IMR-90 (cell line): ENCODE measurements around the gene FMO5. TPM values are rescaled to one million over a fixed set of nuclear protein-coding genes. Genes with fewer than 3 reads are reported as not detected.
A peak's percentile ranks its signal among the peaks of the same experiment; 100 is the strongest.

ENCODE experiments used
- ATAC-seq: fragments of 200-7000 bp; cut with Tn5 transposase; 2 replicates; pipeline ENCODE4 v1.9.1; 2020; ENCODE audit warnings: low read depth, mild to moderate bottlenecking, moderate library complexity
- Bru-seq: library from RNA; stranded (reverse); fragments of 400-500 nt; gene quantifications from one replicate; lab custom pipeline; 2021; lab: Mats Ljungman, UMichigan
- BruChase-seq, 2 experiments: library from RNA; stranded (reverse); fragments of 400-500 nt; gene quantifications; one replicate each; lab custom pipeline; 2021; lab: Mats Ljungman, UMichigan
- BruUV-seq: library from RNA; stranded (reverse); fragments of 400-500 nt; replicated peaks from 2 replicates; lab custom pipeline; 2021; lab: Mats Ljungman, UMichigan
- CTCF ChIA-PET: fragments of 300-600 bp; formaldehyde crosslinking; extraction: SDS; loops from one replicate; lab custom pipeline; 2021; ENCODE audit warnings: antibody characterized with exemption; lab: Yijun Ruan, JAX
- POLR2A ChIA-PET: fragments of 300-600 bp; sonication (Branson Sonifier 250); formaldehyde crosslinking; loops from one replicate; lab custom pipeline; 2022; ENCODE audit warnings: antibody characterized with exemption; ENCODE audit not compliant: unreplicated experiment; lab: Charles Lee
- DNase-seq: peaks from one replicate; pipeline ENCODE4 v3.0.0; 2013
- H2AFZ ChIP-seq: replicated peaks from 2 replicates; pipeline ENCODE3; 2013; ENCODE audit warnings: low read length, mild to moderate bottlenecking; ENCODE audit not compliant: poor library complexity
- H2AK5ac ChIP-seq: 2 replicates; pipeline ENCODE4 v1.6.1; 2013; ENCODE audit warnings: low read depth, low read length, inconsistent platforms
- H2AK9ac ChIP-seq: replicated peaks from 2 replicates; pipeline ENCODE3; 2013; ENCODE audit warnings: mild to moderate bottlenecking, low read depth, low read length, moderate library complexity; ENCODE audit not compliant: poor library complexity
- H2BK120ac ChIP-seq: 2 replicates; pipeline ENCODE4 v1.6.1; 2013; ENCODE audit warnings: low read depth, low read length, inconsistent platforms
- H2BK15ac ChIP-seq: 3 replicates; pipeline ENCODE4 v1.6.1; 2013; ENCODE audit warnings: low read depth, low read length, inconsistent platforms
- H2BK20ac ChIP-seq: 2 replicates; pipeline ENCODE4 v1.6.1; 2013; ENCODE audit warnings: low read depth, mild to moderate bottlenecking, inconsistent platforms, low read length, moderate library complexity
- H2BK5ac ChIP-seq: 2 replicates; pipeline ENCODE4 v1.6.1; 2013; ENCODE audit warnings: mild to moderate bottlenecking, low read depth, low read length, inconsistent platforms; ENCODE audit not compliant: poor library complexity, severe bottlenecking
- H3K14ac ChIP-seq: replicated peaks from 2 replicates; pipeline ENCODE4 v1.6.1; 2013; ENCODE audit warnings: low read depth, low read length, inconsistent platforms
- H3K18ac ChIP-seq: 2 replicates; pipeline ENCODE4 v1.6.1; 2013; ENCODE audit warnings: low read depth, low read length, control low read depth
- H3K23ac ChIP-seq: 2 replicates; pipeline ENCODE4 v1.6.1; 2013; ENCODE audit warnings: low read depth, low read length, inconsistent platforms
- H3K27ac ChIP-seq: 2 replicates; pipeline ENCODE4 v1.5.1; 2013; ENCODE audit warnings: mild to moderate bottlenecking, control low read depth, low read length; ENCODE audit not compliant: insufficient read depth
- H3K27me3 ChIP-seq: 2 replicates; pipeline ENCODE4 v1.6.1; 2013; ENCODE audit warnings: low read length; ENCODE audit not compliant: control insufficient read depth, insufficient read depth
- H3K36me3 ChIP-seq: 2 replicates; pipeline ENCODE4 v1.6.1; 2013; ENCODE audit warnings: low read length, mixed read lengths; ENCODE audit not compliant: control insufficient read depth, insufficient read depth
- H3K4ac ChIP-seq: 2 replicates; pipeline ENCODE4 v1.6.1; 2013; ENCODE audit warnings: low read depth, low read length, inconsistent platforms
- H3K4me1 ChIP-seq: 2 replicates; pipeline ENCODE4 v1.6.1; 2013; ENCODE audit warnings: low read length, mixed read lengths; ENCODE audit not compliant: control insufficient read depth, insufficient read depth
- H3K4me2 ChIP-seq: 2 replicates; pipeline ENCODE4 v1.6.1; 2013; ENCODE audit warnings: low read depth, mild to moderate bottlenecking, control low read depth, low read length, moderate library complexity
- H3K4me3 ChIP-seq: 2 replicates; pipeline ENCODE4 v1.5.1; 2013; ENCODE audit warnings: low read depth, mild to moderate bottlenecking, control low read depth, low read length, moderate library complexity; ENCODE audit not compliant: insufficient read depth
- H3K56ac ChIP-seq: 2 replicates; pipeline ENCODE4 v1.6.1; 2013; ENCODE audit warnings: low read length, inconsistent platforms; ENCODE audit not compliant: insufficient read depth; ENCODE audit errors: extremely low read depth
- H3K79me1 ChIP-seq, 2 experiments: 2 replicates each; pipeline ENCODE4 v1.6.1; 2013; ENCODE audit warnings: low read length in 2 of 2, inconsistent platforms in 1 of 2, low read depth in 1 of 2
- H3K9ac ChIP-seq: 2 replicates; pipeline ENCODE4 v1.6.1; 2013; ENCODE audit warnings: low read depth, low read length, control low read depth
- H3K9me1 ChIP-seq: 2 replicates; pipeline ENCODE4 v1.6.1; 2013; ENCODE audit warnings: low read length, inconsistent platforms; ENCODE audit not compliant: insufficient read depth
- H3K9me3 ChIP-seq: 2 replicates; pipeline ENCODE4 v1.6.1; 2013; ENCODE audit warnings: low read length; ENCODE audit not compliant: control insufficient read depth, insufficient read depth
- H4K20me1 ChIP-seq: 2 replicates; pipeline ENCODE4 v1.6.1; 2013; ENCODE audit warnings: low read length, inconsistent platforms; ENCODE audit not compliant: insufficient read depth
- H4K5ac ChIP-seq: 2 replicates; pipeline ENCODE4 v1.6.1; 2013; ENCODE audit warnings: mild to moderate bottlenecking, low read depth, low read length, control low read depth
- H4K8ac ChIP-seq, 2 experiments: 2 replicates each; pipeline ENCODE4 v1.6.1; 2013; ENCODE audit warnings: low read depth in 2 of 2, low read length in 2 of 2, control low read depth in 1 of 2, inconsistent platforms in 1 of 2
- H4K91ac ChIP-seq: 2 replicates; pipeline ENCODE4 v1.6.1; 2013; ENCODE audit warnings: low read depth, low read length, inconsistent platforms; ENCODE audit not compliant: insufficient read depth
- BHLHE40 ChIP-seq: fragments of 150-350 bp; IDR thresholded peaks from 2 replicates; pipeline ENCODE4 v1.6.1; 2016; ENCODE audit warnings: mild to moderate bottlenecking, low read depth, low read length
- CTCF ChIP-seq: conservative IDR thresholded peaks from 2 replicates; pipeline ENCODE4 v1.5.1; 2012; ENCODE audit warnings: mild to moderate bottlenecking, low read depth, low read length, improper control_type of control experiment
- FOS ChIP-seq: fragments of 150-350 bp; IDR thresholded peaks from 2 replicates; pipeline ENCODE4 v1.6.1; 2016; ENCODE audit warnings: low read depth, low read length
- WGBS, 2 experiments: methylation state at CpG; one replicate each; pipeline versions ENCODE4 v1.1.5 to v1.1.7; 2013; ENCODE audit warnings: missing lambda C conversion rate in 2 of 2; ENCODE audit not compliant: insufficient read length in 1 of 2; ENCODE audit errors: extremely low coverage in 2 of 2; 5-methylcytosine and 5-hydroxymethylcytosine counted together
- dilution Hi-C: fragments of 300-500 bp; cut with HindIII; formaldehyde crosslinking; loops from one replicate; pipeline ENCODE4 v1.14.3; 2018; ENCODE audit warnings: low sequenced_read_pairs; ENCODE audit not compliant: unreplicated experiment
- in situ Hi-C: fragments of 300-500 bp; cut with MboI; formaldehyde crosslinking; loops from 3 replicates; pipeline ENCODE4 v1.14.3; 2019; ENCODE audit warnings: low sequenced_read_pairs, inconsistent platforms, mixed read lengths
- intact Hi-C: fragments of 100-400 bp; cut with micrococcal nuclease; formaldehyde crosslinking; loops from 2 replicates; pipeline ENCODE4 v1.10.0; 2022
- long read RNA-seq: library from polyadenylated mRNA; unstranded; transcript quantifications from one replicate; pipeline ENCODE4 v2.0.0, GENCODE V29; 2021; ENCODE audit not compliant: unreplicated experiment
- polyA plus RNA-seq, 3 experiments: library from polyadenylated mRNA; depleted of rRNA; stranded (reverse); fragments of >200 nt; gene quantifications; 2 replicates each; pipeline ENCODE4 v1.2.3, GENCODE V29; 2012; ENCODE audit warnings: low replicate concordance in 1 of 3
- total RNA-seq: library from RNA; depleted of rRNA; stranded (reverse); fragments of >200 nt; gene quantifications from 2 replicates; pipeline ENCODE4 v1.2.3, GENCODE V29; 2012; rRNA removed

FMO5 gene
- total RNA-seq (0.36 and 0.83 TPM in 2 replicates), polyA plus RNA-seq (2012; rRNA removed) (0.50 and 0.51 TPM in 2 replicates), Bru-seq, nascent RNA (percentile 28 among the genes with signal in this experiment), BruChase-seq, experiment 1, labeled RNA remaining after a 6-hour chase (percentile 28 among the genes with signal in this experiment), BruChase-seq, experiment 2, labeled RNA remaining after a 2-hour chase (percentile 21 among the genes with signal in this experiment)
- polyA plus RNA-seq (2012; cell fraction: cytosol; rRNA removed), result 0.01 and 0.10 TPM in 2 replicates
- 0.29 and 1.3 TPM in 2 replicates for polyA plus RNA-seq (2012; cell fraction: nucleus; rRNA removed; ENCODE audit: low replicate concordance)
- long read RNA-seq, partial matches to known transcripts, result 0 of 1 reads
- long read RNA-seq, other reads (novel, unspliced or antisense), result 1 of 1 reads

GRCh38 chr1:147225193-147225730 is at the start of gene FMO5:
FMO5 (minus strand) TSS chr1:147225339; CDS start chr1:147225029, 310 bp downstream.
- H3K36me3 ChIP-seq, result no peaks in the 10 kb centered on the region
- 4% methylated on average over 9 of the region's 17 CpGs; no CpG with 5 or more reads in 1 of the 2 experiments for WGBS, 2 experiments
- H3K9me1 ChIP-seq, result no peaks in the 10 kb centered on the region
- H2AFZ ChIP-seq, result peak within 1 kb of the TSS; percentile 97
- H4K20me1 ChIP-seq, result no peaks in the 10 kb centered on the region
- TF ChIP-seq FOS, result no peak
- TF ChIP-seq BHLHE40, result no peak
- TF ChIP-seq CTCF, result 0 out of 2 replicates have a peak, but pooled peaks have one; percentile 6
- intact Hi-C loops (loop anchor here (5.0 kb wide), 1 partner anchor 53 kb away; the partner anchor contains the start of gene PRKAB2), in situ Hi-C loops (no loop called here), dilution Hi-C loops (no loop called here)
- H2BK15ac ChIP-seq, result peak within 1 kb of the TSS; percentile 34; the same call in 2 of the 3 replicates
- peak within 1 kb of the TSS; percentile 66 for H4K91ac ChIP-seq
- H2AK9ac ChIP-seq, result peak within 1 kb of the TSS; percentile 84
- peak within 1 kb of the TSS; percentile 20; the same call in 1 of the 2 replicates for H2BK20ac ChIP-seq
- peak within 1 kb of the TSS; percentile 79; the same call in 1 of the 2 replicates for H3K56ac ChIP-seq
- H3K9me3 ChIP-seq, result no peaks in the 10 kb centered on the region
- ATAC-seq, result peak; percentile 95
- peak; percentile 57 for DNase-seq
- H3K9ac ChIP-seq, result peak within 1 kb of the TSS; percentile 67
- peak within 1 kb of the TSS; percentile 77 for H3K4me2 ChIP-seq
- H3K79me1 ChIP-seq, result no peaks in the 10 kb centered on the region
- no peak within 1 kb of the TSS for H2AK5ac ChIP-seq
- H3K4me1 ChIP-seq, result peaks cover 2% of the 10 kb centered on the region; the same call in 1 of the 2 replicates
- peak within 1 kb of the TSS; percentile 81; the same call in 1 of the 2 replicates for H3K14ac ChIP-seq
- peak within 1 kb of the TSS; percentile 61 for H3K18ac ChIP-seq
- H3K4me3 ChIP-seq, result peak within 1 kb of the TSS; percentile 92
- ChIA-PET POLR2A (no interaction called here), CTCF (interaction anchor here (1.0 to 1.2 kb wide), 3 partner anchors 12 to 18 kb away, joined by 3 to 5 read pairs (median 3); no protein-coding TSS in a partner anchor)
- no peaks in the 10 kb centered on the region; the same call in 1 of the 2 replicates for H3K27me3 ChIP-seq
- peak within 1 kb of the TSS; percentile 75; the same call in 1 of the 2 replicates for H3K27ac ChIP-seq
- no peak within 1 kb of the TSS for H2BK5ac ChIP-seq
- H3K4ac ChIP-seq, result peak within 1 kb of the TSS; percentile 69; the same call in 1 of the 2 replicates
- peak within 1 kb of the TSS; percentile 82 to 89 for H4K8ac ChIP-seq
- no TSS peak for BruUV-seq
- peak within 1 kb of the TSS; percentile 47; the same call in 1 of the 2 replicates for H2BK120ac ChIP-seq
- H4K5ac ChIP-seq, result peak within 1 kb of the TSS; percentile 75
- peak within 1 kb of the TSS; percentile 45; the same call in 1 of the 2 replicates for H3K23ac ChIP-seq
